NAMALWA (cell line): ENCODE results near the gene GP5.

ENCODE experiments used
- DNase-seq: peaks from one replicate; pipeline ENCODE4 v3.0.0-alpha.2; 2015; ENCODE audit warnings: low spot score

Gene GP5

GRCh38 chr3:194375473-194376240 is 23.4 kb downstream of the GP5 start:
- no peak for DNase-seq

- DNase-seq: no peak
Measured at GRCh38 chr3:194374935-194375334, 24.1 kb downstream of the GP5 start.

- DNase-seq: no peak
Measured at GRCh38 chr3:194373899-194374298, 25.2 kb downstream of the GP5 start.

GRCh38 chr3:194373028-194373427 is 26.0 kb downstream of the GP5 start:
- DNase-seq: no peak

GRCh38 chr3:194370753-194371152 is 28.3 kb downstream of the GP5 start:
- no peak for DNase-seq

- DNase-seq: no peak
Measured at GRCh38 chr3:194369522-194370279, 29.4 kb downstream of the GP5 start, which contains the start of gene LRRC15. Gene LRRC15 (minus strand): TSS chr3:194369743. CDS start chr3:194361043, 8,700 bp downstream.

- DNase-seq: no peak
Measured at GRCh38 chr3:194368918-194369317, 30.1 kb downstream of the GP5 start.

GRCh38 chr3:194367992-194368841 is 30.8 kb downstream of the GP5 start:
- DNase-seq: peak; percentile 69

- DNase-seq: no peak
Measured at GRCh38 chr3:194365978-194366490, 33.0 kb downstream of the GP5 start.

- no peak for DNase-seq
Measured at GRCh38 chr3:194365526-194365925, 33.5 kb downstream of the GP5 start.

- no peak for DNase-seq
Measured at GRCh38 chr3:194364652-194365434, 34.2 kb downstream of the GP5 start.

GRCh38 chr3:194364314-194364651 is 34.8 kb downstream of the GP5 start:
- DNase-seq: no peak

- DNase-seq: no peak
Measured at GRCh38 chr3:194360568-194360967, 38.5 kb downstream of the GP5 start.

- no peak for DNase-seq
Measured at GRCh38 chr3:194357681-194358080, 41.4 kb downstream of the GP5 start.

GRCh38 chr3:194355379-194355778 is 43.7 kb downstream of the GP5 start:
- DNase-seq: no peak

- no peak for DNase-seq
Measured at GRCh38 chr3:194354315-194354714, 44.8 kb downstream of the GP5 start.

- no peak for DNase-seq
Measured at GRCh38 chr3:194352667-194353246, 46.3 kb downstream of the GP5 start.

GRCh38 chr3:194351952-194352536 is 47.0 kb downstream of the GP5 start:
- no peak for DNase-seq

- no peak for DNase-seq
Measured at GRCh38 chr3:194351080-194351672, 47.9 kb downstream of the GP5 start, which contains the start of gene CPN2. Gene CPN2 (minus strand): TSS chr3:194351328. CDS start chr3:194342702, 8,626 bp downstream.

GRCh38 chr3:194350726-194351071 is 48.4 kb downstream of the GP5 start:
- DNase-seq: no peak
